Effector CD8-positive, alpha-beta T cell (primary cell): ENCODE results near the gene ZNF74.

Experiments
- DNase-seq: peaks from one replicate; lab custom pipeline; 2025; lab: John Stamatoyannopoulos, UW

The ZNF74 gene

DNA sequence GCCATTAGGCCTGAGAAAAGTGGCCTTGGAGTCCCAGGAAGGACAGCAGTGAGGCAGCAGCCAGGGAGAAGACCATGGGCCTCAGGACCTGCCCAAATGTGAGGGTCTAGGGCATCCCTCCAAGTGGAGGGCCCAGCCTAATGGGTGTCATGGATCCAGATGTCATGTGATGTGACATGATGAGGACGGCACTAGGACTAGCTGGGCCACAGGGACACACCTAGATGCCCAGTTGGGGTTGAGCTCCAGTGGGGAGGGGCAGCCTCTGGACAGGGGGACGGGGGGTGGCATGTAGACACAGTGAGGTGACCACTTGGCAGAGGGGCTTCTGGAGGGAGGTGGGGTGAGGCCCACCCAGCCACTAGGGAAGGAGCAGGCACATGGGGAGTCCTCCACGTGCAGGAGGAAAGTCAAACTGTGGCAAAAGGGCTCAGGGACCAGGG is 38.3 kb downstream of the ZNF74 start:
- DNase-seq = no peak

DNA sequence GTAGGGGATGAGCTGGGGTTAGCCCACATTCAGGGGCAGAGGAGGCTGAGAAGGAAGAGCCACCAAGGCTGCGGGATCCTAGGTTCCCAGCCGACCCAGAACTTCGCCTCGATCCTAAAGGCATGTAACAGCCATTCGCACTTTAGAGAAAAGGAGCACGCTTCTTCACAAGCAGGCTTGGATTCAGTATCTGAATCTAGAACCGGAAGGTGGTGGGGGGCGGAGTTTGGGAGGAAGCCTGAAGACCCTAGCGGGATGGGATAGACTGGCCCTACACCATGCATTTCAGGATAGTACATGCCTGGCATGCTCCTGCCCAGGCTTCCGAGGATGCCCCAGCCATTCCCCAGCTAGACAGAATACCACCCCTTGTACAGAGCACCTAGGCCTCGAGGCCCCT is 39.2 kb downstream of the ZNF74 start:
- no peak for DNase-seq

DNA sequence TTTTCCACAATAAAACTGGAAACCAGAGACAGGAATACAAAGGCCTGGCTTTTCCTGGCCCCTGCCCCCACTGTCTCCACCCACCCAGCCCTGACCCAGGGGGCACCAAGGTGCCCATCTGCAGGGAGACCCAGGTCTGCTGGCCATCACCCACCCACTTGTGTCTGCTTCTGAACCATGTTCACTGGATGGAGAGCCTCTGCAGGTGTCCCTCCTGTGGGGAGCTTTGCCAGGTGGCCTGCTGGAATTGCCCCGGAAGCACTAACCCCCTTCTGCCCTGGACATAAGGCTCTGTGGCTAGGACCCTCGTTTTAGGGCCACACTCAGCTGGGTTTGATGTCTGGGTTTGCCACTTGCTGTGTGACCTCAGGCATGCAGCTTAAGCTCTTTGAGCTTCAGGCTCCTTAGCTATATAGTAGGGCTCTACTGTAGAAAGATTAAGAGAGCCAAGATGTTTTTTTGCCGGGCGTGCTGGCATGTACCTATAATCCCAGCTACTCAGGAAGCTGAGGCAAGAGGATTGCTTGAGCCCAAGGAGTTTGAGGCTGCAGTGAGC is 39.8 kb downstream of the ZNF74 start:
- no peak for DNase-seq

DNA sequence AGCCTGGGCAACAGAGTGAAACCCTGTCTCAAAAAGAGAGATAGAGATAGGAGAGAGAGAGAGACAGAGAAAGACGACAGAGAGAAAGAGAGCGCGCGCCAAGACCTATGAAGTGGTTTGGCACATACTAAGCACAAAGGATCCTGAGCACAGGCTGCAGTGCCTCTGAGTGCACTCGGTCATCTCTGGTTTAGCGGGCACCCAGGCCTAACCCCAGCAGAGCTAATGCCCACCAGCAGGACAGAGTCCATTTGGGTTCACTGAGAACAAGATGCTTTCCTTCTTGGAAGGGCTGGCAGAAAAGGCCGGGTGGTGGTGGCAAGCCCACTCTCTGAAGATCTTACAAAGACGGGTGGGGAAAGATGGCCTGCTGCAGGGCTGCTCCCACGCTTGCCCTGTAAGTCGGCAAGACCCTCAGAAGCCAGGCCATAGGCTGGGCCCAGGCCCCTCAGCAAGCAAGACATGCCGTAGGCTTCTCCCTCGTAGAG is 40.4 kb downstream of the ZNF74 start:
- no peak for DNase-seq

DNA sequence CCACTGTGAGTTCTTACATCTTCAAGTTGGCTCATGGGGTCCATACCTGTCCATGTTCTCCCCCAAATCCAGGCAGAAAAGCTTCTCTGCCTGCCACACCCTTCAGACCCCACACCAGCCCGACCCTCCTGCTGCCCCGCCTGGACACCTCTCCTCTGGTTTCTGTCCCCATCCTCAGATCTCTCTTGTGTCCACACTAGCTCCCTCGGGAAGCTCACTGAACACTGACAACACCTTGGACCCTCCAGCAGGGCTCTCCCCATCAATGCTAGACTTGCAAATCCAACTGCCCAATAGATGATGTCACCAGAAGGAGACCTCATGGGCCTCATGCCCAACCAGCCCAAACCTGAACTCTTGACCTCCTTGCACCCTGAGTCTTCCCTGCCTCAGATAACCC is 40.8 kb downstream of the ZNF74 start:
- no peak for DNase-seq

DNA sequence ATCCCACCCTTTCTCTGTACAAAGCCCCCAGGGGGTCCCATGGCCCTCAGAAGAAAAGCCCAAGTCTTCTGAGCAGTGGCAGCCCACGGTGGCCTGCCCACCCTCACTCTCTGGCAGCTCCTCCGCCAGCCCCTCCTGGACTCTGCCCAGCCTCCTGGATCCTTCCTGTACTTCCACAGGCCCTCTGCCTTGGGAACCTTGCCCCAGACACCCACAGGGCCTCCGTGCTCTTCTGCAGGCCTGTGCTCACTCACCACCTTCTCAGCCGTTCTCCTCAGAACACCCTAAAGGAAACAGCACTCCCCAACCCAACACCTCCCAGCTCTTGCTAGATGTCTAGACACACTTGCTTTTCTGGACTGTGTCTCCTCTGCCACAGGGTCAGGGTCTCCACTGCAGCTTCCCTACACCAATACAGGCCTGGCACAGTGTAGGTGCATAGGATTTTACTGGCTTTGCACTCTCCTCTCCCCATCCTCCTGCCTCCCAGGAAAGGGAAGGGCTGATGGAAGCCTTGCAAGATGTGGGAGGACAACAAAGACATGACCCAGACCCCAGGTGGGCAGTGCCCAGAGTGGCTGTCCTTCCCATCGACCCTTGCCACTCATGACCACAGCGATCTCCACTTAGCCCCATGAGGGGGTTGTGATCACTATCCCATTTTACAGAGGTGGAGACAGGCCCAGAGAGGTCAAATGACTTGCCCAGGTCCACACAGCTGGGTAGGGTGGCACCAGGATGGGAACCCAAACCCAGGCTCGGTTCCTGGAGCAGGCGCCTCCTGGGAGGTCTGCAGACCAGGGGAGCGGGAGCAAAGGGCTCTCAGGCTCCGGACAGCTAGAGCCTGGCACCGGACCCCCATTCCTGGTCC is 41.7 kb downstream of the ZNF74 start:
- DNase-seq = no peak

DNA sequence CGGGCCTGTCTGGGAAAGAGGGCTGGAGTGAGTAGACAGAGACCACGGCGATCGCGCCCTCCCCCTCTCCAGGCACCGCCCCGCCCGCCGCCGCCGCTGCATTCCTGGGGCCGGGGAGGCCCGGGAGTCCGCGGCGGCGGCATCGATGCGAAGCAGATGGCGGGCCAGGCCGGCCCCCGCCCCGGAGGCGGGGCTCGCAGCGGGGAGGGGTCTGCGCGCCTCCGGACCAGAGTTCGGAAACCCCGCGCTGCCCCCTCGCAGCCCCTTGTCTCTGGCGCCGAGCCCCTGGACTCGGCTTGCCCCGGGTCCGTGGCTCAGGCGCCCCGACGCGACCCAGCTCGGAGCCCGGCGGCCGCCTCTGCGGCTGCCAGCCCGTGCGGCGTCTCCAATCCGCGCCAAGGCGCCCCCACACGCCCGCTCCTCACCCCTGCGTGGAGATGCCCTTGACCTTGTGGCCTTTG is 42.4 kb downstream of the ZNF74 start:
- DNase-seq = no peak

DNA sequence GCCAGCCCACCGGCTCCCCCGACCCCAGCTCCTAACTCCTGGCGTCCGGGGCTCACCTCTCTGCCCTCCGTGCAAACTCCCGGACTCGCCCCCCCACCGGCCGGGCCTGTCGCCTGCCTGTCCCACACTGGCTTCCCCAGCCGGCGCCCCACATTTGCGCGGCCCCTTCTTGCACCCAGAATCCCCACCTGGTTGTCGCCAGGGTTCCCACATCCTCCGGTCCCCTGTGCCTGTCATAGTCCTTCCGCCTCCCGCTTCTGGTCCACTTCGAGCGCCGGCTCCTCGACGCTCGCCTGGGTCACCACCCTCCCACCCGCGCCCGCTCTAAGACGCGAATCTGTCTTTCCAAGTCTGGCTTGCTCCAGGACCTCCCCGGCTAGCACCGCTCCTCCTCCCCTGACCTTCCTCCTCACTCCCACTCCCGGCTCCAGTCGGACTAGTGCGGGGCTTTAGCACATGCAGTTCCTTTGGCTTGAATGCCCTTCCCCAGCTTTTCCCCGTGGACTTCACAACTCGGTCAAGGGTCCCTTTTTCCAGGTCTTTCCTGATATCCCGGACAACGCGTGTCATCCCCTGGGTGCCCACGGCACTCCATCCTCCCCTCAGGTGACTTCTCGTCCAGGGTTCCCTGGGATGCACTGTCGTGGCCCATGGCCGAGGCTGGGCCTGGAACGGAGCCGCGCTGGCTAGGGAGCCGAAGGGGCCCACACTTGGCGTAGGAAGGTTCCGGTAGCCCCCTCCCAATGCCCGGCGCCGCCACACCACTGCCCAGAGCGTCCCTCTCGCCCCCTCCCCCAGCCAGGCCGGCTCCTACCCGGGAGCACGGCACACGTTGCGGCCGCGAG is 43.0 kb downstream of the ZNF74 start:
- DNase-seq = no peak

DNA sequence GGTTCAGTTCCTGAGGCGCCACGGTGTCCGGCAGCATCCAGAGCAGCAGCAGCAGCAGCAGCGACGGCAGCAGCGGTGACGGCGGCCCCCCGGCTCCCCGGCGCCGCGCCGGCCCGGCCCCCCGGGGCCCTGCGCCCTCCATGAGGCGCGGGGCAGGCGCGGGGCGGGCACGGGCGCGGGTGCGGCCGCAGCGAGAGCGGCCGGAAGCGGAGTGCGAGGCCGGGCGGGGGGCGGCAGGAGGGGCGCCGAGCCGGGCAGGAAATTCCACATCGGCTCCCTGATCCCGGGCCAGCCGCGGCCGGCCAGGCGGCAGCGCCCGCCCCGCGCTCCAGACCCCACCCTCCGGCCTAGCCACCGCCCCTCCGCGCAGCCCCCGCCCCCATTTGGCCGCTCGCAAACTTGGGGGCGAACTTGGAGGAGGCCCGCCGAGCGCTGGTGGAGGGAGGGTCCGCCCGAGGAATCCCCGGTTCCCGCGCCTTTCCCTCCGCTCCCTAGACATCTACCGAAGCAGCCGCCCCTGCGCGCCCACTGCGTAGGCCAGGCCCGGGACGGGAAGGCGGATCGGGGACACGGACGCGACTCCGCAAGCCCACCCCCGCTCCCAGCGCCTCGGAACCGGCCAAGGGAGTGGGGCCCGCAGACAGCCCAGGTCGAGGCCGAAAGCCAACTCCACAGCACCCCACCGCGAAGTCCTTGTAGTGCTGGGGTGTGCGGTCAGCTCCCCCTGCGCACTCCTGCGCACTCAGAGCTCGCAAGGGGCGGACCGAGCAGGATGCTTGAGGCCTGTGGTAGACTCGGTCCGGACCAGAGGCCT is 43.9 kb downstream of the ZNF74 start, which contains the start of gene SCARF2:
SCARF2 (minus strand) TSS at position 213 of the 814 bp plus-strand sequence; CDS start at position 142, 71 bp downstream.
- no peak for DNase-seq

DNA sequence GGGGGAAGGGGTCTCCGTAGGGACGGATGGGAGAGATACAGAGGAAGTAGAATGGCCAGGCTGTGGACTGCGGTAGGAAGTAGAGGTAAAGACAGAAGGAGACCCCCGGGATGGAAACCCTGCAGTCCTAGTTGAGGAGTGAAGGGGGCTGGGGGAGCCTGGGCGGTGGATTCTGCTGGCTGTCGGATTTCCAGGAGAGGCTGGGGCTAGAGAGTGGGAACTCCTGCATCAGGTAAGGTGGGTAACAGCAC is 44.4 kb downstream of the ZNF74 start:
- no peak for DNase-seq

DNA sequence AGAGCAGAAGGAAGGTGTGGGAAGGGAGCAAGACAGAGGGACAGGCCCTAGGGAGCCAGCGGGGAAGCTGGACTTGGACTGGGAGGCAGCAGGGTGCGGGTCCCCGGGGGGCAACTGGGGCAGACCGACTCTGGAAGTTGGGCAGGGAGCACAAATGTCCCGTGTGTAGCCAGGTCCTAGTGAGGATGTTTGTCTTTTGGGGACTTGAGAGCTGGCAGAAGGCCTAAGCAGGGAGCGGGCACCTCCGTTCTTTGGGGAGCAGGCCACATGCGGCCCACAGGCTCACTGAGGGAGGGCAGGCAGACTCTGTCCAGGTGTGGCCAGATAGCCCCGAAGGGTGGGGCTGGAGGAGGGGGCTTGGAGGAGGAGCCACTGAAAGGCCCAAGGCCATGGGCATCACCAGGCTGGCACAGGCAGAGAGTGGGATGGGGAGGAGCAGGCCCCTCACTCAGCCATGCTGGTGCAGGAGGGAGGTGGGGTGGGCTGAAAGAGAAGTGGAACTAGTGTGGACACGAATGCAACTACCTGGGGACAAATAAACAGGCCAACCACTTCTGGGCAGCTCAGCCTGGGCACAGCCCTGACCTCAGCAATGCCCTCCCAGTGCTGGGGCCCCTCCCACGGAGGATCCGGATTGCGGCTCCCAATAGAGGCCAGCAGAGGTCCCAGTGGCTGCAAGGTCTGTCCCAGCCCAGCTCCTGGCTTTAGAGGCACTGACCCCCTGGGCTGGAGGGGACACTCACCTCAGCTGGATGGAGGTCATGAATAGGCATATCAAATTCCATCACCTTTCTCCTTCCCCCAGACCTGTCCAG is 44.9 kb downstream of the ZNF74 start:
- DNase-seq = no peak

DNA sequence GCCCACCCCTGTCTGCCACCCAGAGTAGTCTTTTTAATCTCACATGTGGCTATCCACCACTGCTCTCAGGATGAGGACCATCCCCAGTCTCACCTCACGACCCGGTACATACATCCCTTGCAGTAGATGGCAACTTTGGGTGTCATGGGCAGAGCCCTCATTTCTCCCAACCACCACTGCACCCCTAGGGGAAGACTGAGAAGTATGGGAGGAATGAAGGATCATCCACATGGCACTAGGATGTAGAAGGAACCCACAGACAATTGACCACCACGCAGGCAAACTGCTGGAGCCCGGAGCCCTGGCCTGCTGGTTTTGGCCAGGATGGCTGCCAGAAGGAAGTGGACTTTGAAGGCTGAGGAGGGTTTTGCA is 45.6 kb downstream of the ZNF74 start:
- DNase-seq = no peak

DNA sequence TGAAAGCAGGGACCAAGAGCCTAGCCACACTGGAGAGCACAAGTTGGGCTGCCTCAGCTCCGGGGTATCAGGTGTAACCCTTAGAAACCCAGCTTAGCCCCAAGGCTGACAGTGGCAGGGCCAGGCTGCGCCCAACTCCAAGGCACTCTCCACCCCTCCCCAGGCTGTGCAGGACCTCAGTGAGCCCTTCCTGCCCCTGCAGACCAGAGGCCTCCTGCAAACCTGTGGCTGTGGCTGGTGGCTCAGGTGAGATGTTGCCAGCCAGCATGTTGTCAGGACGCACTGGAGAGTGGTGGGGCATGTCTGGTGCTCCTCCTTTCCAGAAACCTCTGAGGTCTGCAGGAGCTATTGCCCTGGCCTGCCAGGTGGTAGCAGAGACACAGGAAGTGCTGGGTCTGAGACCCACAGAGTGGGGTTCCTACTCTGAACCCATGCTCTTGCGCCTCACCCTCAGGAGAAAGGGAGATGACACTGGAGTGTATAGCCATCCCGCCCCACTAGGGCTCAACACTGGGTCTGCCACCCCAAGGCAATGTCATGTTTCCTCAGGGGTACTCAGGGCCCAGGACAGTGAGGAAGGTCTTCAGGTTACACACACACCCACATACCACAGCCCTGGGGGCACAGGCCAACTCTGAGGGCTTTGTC is 46.1 kb downstream of the ZNF74 start:
- no peak for DNase-seq

DNA sequence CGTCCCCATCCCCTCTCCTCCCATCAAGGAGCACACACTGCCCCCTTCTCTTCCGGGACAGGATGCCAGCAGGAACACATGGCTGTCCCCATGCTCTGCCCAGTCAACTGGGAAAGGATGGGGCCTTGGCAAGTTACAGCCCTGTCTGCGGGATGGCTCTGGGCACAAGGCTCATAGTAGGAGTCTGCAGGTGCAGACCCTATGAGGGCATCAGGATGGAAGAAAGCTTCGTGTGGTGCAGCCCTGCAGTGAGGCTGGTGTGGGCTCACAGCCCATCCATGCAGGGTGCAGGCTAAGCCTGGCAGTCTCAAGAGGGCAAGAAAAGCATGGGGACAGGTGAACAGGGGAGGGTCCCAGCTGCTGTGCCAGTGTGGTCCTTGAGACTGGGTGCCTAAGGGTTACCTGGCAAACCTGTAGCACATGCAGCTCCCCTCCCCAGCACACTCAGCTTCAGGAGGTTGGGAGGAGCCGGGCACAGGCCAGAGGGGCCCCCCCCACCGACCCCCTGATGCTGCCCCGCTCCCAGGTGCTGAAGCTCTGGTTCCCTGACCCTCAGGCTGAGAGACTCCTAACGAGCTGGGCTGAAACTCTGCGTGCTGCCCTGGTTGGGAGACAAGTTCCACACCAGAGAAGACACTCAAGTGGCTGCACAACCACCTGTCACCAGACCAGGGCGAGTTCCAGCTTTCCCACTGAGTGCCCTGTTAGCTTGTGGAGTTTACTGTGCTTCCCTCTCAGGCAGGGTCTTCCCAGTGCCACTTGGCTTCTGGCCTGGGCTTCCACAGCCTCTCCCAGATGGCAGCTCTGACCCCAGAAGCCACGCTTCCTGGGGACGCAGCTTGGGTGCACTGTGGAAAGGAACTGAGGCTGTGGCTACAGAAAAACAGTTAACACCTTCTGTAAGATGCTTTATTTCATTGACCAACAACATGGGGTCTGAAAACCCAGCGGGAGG is 47.0 kb downstream of the ZNF74 start:
- no peak for DNase-seq

DNA sequence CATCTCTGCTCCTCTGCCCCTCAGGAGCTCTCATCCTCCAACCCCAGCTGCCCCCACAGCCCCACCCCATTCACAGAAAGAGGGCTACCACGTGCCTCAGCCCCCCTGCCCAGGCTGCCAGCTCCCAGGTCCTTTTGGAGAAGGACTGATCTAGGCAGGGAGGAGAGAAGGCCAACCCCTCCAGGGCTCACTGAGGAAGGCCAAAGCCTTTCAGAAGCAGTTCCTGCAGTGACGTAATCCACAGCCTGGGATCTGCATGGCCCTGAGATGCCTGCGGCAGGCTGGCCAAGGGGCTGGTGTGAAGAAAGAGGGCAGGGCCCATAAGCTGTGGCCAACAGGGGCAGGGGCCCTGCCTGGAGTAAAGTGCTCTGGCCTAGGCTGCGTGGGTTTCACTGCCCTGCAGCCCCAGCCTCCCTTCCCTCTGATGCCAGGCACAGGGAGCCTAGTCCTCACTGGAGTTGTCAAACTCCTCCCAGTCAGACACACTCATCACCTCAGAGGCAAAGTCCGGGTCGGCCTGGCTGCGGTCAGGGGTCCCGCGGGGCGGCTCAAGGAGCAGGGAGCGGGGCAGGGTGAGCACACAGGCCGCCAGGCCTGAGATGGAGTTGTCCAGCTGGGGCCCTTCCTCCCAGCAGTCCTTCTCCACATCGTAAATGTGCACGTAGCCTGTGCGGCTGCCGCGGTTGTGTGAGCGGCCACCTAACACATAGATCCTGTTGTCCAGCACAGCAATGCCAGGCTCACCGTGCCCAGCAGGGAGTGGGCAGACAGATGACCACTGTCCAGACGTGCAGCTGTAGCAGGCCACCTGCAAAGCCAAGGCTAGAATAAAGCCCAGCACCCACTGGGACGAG is 47.9 kb downstream of the ZNF74 start:
- DNase-seq = no peak

DNA sequence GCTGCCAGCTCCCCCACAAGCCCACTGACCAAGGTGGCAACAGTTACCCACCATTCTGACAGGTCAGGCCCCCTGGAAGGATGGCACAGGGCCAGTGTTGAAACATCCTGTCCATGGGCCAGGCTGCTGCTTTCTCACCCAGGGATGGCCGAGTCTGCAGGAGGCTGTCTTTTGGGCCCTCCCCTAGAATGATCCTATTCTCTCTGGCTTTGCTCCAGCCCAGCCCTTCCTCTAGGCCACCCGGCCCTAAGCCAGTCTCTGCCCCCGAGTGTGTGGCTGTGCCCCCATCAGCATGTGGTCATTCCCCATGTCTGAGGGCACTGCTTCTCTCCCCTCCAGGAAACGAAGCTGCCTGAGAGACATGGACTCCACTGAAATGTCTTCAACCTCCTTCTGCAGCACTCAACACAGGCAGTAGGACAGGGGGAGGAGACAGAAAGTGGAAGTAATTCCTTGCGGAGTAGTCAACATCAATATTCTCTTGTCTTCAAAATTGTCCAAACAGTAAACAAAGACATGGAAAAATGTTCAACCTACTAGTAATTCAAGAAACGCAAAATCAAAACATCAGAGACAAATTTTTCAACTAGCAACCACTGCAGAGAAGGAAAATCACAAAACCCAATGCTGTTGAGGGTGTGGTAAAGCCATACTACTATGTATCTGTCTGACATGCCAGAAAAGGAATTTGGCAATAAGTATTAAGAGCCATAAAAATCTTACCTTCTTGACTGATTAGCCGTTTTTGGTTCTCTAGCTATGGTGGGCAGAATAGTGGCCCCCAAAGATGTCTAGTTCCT is 48.7 kb downstream of the ZNF74 start:
- no peak for DNase-seq

DNA sequence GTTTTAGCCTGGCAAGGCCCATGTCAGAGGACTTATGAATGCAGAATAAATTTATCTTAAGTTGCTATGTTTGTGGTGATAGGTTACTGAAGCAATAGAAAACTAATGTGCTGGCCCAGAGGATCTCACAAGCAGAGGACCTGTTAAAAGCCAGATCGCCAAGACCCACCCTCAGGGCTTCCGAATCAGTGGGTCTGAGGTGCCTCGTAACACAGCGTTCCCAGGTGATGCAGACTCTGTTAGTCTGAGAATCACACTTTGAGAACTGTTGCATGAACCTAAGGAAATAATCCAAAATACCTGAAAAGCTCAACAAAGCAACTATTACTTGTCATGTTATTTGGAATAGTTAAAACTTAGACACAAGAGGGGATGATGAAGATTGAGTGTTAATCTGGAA is 50.4 kb downstream of the ZNF74 start:
- DNase-seq = no peak
